Subcutaneous abdominal adipose tissue (tissue), 5 donors: ENCODE measurements around the gene FBH1.

Experiments
- H3K27ac ChIP-seq: one replicate; pipeline ENCODE4 v1.7.0; 2013; ENCODE audit warnings: low read depth, mild to moderate bottlenecking, inconsistent platforms, low read length, moderate library complexity
- H3K27me3 ChIP-seq, 5 donors: one replicate each; pipeline ENCODE4 v1.7.0; 2013; ENCODE audit warnings: low read length in 5 of 5, inconsistent platforms in 1 of 5; ENCODE audit not compliant: control insufficient read depth in 5 of 5, insufficient read depth in 4 of 5
- H3K36me3 ChIP-seq, 5 donors: one replicate each; pipeline ENCODE4 v1.7.0; 2013; ENCODE audit warnings: low read length in 5 of 5; ENCODE audit not compliant: control insufficient read depth in 5 of 5, insufficient read depth in 5 of 5
- H3K4me1 ChIP-seq, 5 donors: one replicate each; pipeline ENCODE4 v1.7.0; 2013; ENCODE audit warnings: low read length in 5 of 5, mild to moderate bottlenecking in 3 of 5, moderate library complexity in 1 of 5; ENCODE audit not compliant: control insufficient read depth in 5 of 5, insufficient read depth in 5 of 5
- H3K4me3 ChIP-seq, 5 donors: one replicate each; pipeline ENCODE4 v1.7.0; 2013; ENCODE audit warnings: low read length in 5 of 5, low read depth in 1 of 5
- H3K9ac ChIP-seq, 5 donors: one replicate each; pipeline ENCODE4 v1.7.0; 2013; ENCODE audit warnings: low read length in 5 of 5, mild to moderate bottlenecking in 4 of 5, moderate library complexity in 3 of 5
- H3K9me3 ChIP-seq, 5 donors: one replicate each; pipeline ENCODE4 v1.7.0; 2013; ENCODE audit warnings: low read length in 5 of 5; ENCODE audit not compliant: control insufficient read depth in 5 of 5
- donor health status: healthy.
- donor health status: healthy.
- donor health status: healthy.
- donor health status: healthy.
- donor health status: healthy.

Gene FBH1

GRCh38 chr10:5892007-5892406 lies 2.0 kb downstream of the FBH1 start:
- no peak overlapping the region for H3K4me3 ChIP-seq
- no peak overlapping the region for H3K27ac ChIP-seq
- peaks cover 0 to 27% (median 27%) of the 10 kb centered on the region in 5 donors for H3K36me3 ChIP-seq
- H3K9me3 ChIP-seq, result no peaks in the 10 kb centered on the region
- H3K9ac ChIP-seq, result no peak overlapping the region
- H3K4me1 ChIP-seq, result peaks cover 14 to 37% (median 34%) of the 10 kb centered on the region in 5 donors
- H3K27me3 ChIP-seq, result no peaks in the 10 kb centered on the region

GRCh38 chr10:5893321-5893720 lies 3.3 kb downstream of the FBH1 start:
- peaks cover 11 to 29% (median 27%) of the 10 kb centered on the region in 5 donors for H3K4me1 ChIP-seq
- no peak overlapping the region for H3K27ac ChIP-seq
- H3K9me3 ChIP-seq, result peaks cover 0 to 7% (median 5%) of the 10 kb centered on the region in 5 donors

GRCh38 chr10:5894403-5894802 lies 4.4 kb downstream of the FBH1 start:
- peaks cover 0 to 7% (median 5%) of the 10 kb centered on the region in 5 donors for H3K9me3 ChIP-seq
- H3K27me3 ChIP-seq, result no peaks in the 10 kb centered on the region
- H3K4me3 ChIP-seq, result no peak overlapping the region
- peaks cover 5 to 22% (median 19%) of the 10 kb centered on the region in 5 donors for H3K4me1 ChIP-seq
- peaks cover 0 to 32% (median 26%) of the 10 kb centered on the region in 5 donors for H3K36me3 ChIP-seq
- H3K9ac ChIP-seq, result no peak overlapping the region
- H3K27ac ChIP-seq, result no peak overlapping the region

More at GRCh38 chr10:5893321-5893720, 3.3 kb downstream of the FBH1 start:
- H3K4me3 ChIP-seq, result no peak overlapping the region
- H3K36me3 ChIP-seq, result peaks cover 0 to 32% (median 25%) of the 10 kb centered on the region in 5 donors
- no peaks in the 10 kb centered on the region for H3K27me3 ChIP-seq
- H3K9ac ChIP-seq, result no peak overlapping the region

- Histone ChIP-seq H3K9ac (no peak overlapping the region), H3K4me3 (no peak overlapping the region), H3K27me3 (no peaks in the 10 kb centered on the region), H3K4me1 (peaks cover 5 to 22% (median 18%) of the 10 kb centered on the region in 5 donors), H3K36me3 (peaks cover 0 to 32% (median 26%) of the 10 kb centered on the region in 5 donors), H3K27ac (no peak overlapping the region), H3K9me3 (peaks cover 0 to 7% (median 5%) of the 10 kb centered on the region in 5 donors)
Measured at GRCh38 chr10:5894873-5895272, 4.8 kb downstream of the FBH1 start.

- H3K27ac ChIP-seq, result no peak overlapping the region
- H3K4me3 ChIP-seq, result no peak overlapping the region
- peaks cover 5 to 22% (median 18%) of the 10 kb centered on the region in 5 donors for H3K4me1 ChIP-seq
- no peaks in the 10 kb centered on the region for H3K27me3 ChIP-seq
- H3K9ac ChIP-seq, result no peak overlapping the region
- H3K9me3 ChIP-seq, result peaks cover 0 to 7% (median 5%) of the 10 kb centered on the region in 5 donors
- peaks cover 0 to 32% (median 26%) of the 10 kb centered on the region in 5 donors for H3K36me3 ChIP-seq
Measured at GRCh38 chr10:5895365-5895764, 5.3 kb downstream of the FBH1 start.

GRCh38 chr10:5895804-5896203 lies 5.8 kb downstream of the FBH1 start:
- H3K9me3 ChIP-seq, result peaks cover 0 to 7% (median 5%) of the 10 kb centered on the region in 5 donors
- H3K9ac ChIP-seq, result no peak overlapping the region
- peaks cover 0 to 32% (median 26%) of the 10 kb centered on the region in 5 donors for H3K36me3 ChIP-seq
- H3K27me3 ChIP-seq, result no peaks in the 10 kb centered on the region
- H3K4me3 ChIP-seq, result no peak overlapping the region
- H3K27ac ChIP-seq, result no peak overlapping the region
- peaks cover 5 to 19% (median 15%) of the 10 kb centered on the region in 5 donors for H3K4me1 ChIP-seq

GRCh38 chr10:5896208-5897052 lies 6.4 kb downstream of the FBH1 start:
- Histone ChIP-seq H3K27ac (no peak overlapping the region), H3K27me3 (no peaks in the 10 kb centered on the region), H3K4me1 (peaks cover 0 to 13% (median 9%) of the 10 kb centered on the region in 5 donors), H3K36me3 (peaks cover 0 to 32% (median 26%) of the 10 kb centered on the region in 5 donors), H3K4me3 (no peak overlapping the region), H3K9me3 (peaks cover 0 to 7% (median 5%) of the 10 kb centered on the region in 5 donors), H3K9ac (no peak overlapping the region)

- H3K4me3 ChIP-seq, result no peak overlapping the region
- no peaks in the 10 kb centered on the region for H3K27me3 ChIP-seq
- peaks cover 0 to 7% (median 5%) of the 10 kb centered on the region in 5 donors for H3K9me3 ChIP-seq
- peaks cover 0 to 32% (median 26%) of the 10 kb centered on the region in 5 donors for H3K36me3 ChIP-seq
- peaks cover 0 to 7% (median 3%) of the 10 kb centered on the region in 5 donors for H3K4me1 ChIP-seq
- no peak overlapping the region for H3K27ac ChIP-seq
- H3K9ac ChIP-seq, result no peak overlapping the region
Measured at GRCh38 chr10:5897053-5897340, 7.0 kb downstream of the FBH1 start.

- no peak overlapping the region for H3K9ac ChIP-seq
- no peak overlapping the region for H3K4me3 ChIP-seq
- H3K27me3 ChIP-seq, result no peaks in the 10 kb centered on the region
- peaks cover 0 to 7% (median 5%) of the 10 kb centered on the region in 5 donors for H3K9me3 ChIP-seq
- H3K36me3 ChIP-seq, result peaks cover 0 to 32% (median 26%) of the 10 kb centered on the region in 5 donors
- no peak overlapping the region for H3K27ac ChIP-seq
- H3K4me1 ChIP-seq, result peaks cover 0 to 2% (median 0%) of the 10 kb centered on the region in 5 donors
Measured at GRCh38 chr10:5897504-5897903, 7.5 kb downstream of the FBH1 start.

GRCh38 chr10:5898163-5898562 lies 8.1 kb downstream of the FBH1 start:
- Histone ChIP-seq H3K4me1 (no peaks in the 10 kb centered on the region), H3K36me3 (peaks cover 0 to 32% (median 26%) of the 10 kb centered on the region in 5 donors)

More at GRCh38 chr10:5898163-5898562, 8.1 kb downstream of the FBH1 start:
- Histone ChIP-seq H3K27ac (no peak overlapping the region), H3K9me3 (peaks cover 0 to 7% (median 5%) of the 10 kb centered on the region in 5 donors), H3K9ac (no peak overlapping the region), H3K4me3 (no peak overlapping the region), H3K27me3 (no peaks in the 10 kb centered on the region)
